GM12874 (cell line): ENCODE data around the gene SAMD11.

Experiments used
- CTCF ChIP-seq: IDR thresholded peaks from 2 replicates; pipeline ENCODE4 v1.5.1; 2011; ENCODE audit warnings: low read depth, mild to moderate bottlenecking, control low read depth, low read length, moderate library complexity; ENCODE audit not compliant: insufficient read depth

Gene SAMD11

GRCh38 chr1:981955-982558 is 58.3 kb downstream of the SAMD11 start, which contains the start of gene PERM1:
Gene PERM1 (minus strand): TSS chr1:982093. CDS start chr1:981029, 1,064 bp downstream.
- TF ChIP-seq CTCF: no peak

GRCh38 chr1:982765-983436 is 59.2 kb downstream of the SAMD11 start:
- no peak for TF ChIP-seq CTCF

GRCh38 chr1:983798-984475 is 60.2 kb downstream of the SAMD11 start:
- TF ChIP-seq CTCF: peak; percentile 95

GRCh38 chr1:984476-984814 is 60.7 kb downstream of the SAMD11 start:
- TF ChIP-seq CTCF: no peak

- TF ChIP-seq CTCF: no peak
Measured at GRCh38 chr1:985126-985525, 61.4 kb downstream of the SAMD11 start.

- no peak for TF ChIP-seq CTCF
Measured at GRCh38 chr1:991895-992294, 68.2 kb downstream of the SAMD11 start.

- TF ChIP-seq CTCF: no peak
Measured at GRCh38 chr1:992362-992761, 68.6 kb downstream of the SAMD11 start.
